Left lobe of liver (tissue), 2 donors: ENCODE measurements around the gene NYNRIN. TPM values are rescaled to one million over a fixed set of nuclear protein-coding genes. Genes with fewer than 3 reads are reported as not detected.
A peak's percentile ranks its signal among the peaks of the same experiment; 100 is the strongest.

ENCODE experiments used
- ATAC-seq: fragments of 200-7000 bp; cut with Tn5 transposase; one replicate; pipeline ENCODE4 v1.9.1; 2020; ENCODE audit warnings: mild to moderate bottlenecking, moderate library complexity
- DNase-seq: peaks from one replicate; pipeline ENCODE4 v3.0.0-alpha.2; 2020; ENCODE audit warnings: low spot score
- total RNA-seq: library from RNA; stranded (reverse); gene quantifications from one replicate; pipeline ENCODE4 v1.2.1, GENCODE V29; 2021
- donor health status: DM: no; HTN: no; CAD: no; lungs with moderate emphysema.
- donor health status: DM: no; HTN: yes; CAD: no.

NYNRIN gene
- total RNA-seq, 1 donor from 2014 or later, result 2.3 TPM

DNA sequence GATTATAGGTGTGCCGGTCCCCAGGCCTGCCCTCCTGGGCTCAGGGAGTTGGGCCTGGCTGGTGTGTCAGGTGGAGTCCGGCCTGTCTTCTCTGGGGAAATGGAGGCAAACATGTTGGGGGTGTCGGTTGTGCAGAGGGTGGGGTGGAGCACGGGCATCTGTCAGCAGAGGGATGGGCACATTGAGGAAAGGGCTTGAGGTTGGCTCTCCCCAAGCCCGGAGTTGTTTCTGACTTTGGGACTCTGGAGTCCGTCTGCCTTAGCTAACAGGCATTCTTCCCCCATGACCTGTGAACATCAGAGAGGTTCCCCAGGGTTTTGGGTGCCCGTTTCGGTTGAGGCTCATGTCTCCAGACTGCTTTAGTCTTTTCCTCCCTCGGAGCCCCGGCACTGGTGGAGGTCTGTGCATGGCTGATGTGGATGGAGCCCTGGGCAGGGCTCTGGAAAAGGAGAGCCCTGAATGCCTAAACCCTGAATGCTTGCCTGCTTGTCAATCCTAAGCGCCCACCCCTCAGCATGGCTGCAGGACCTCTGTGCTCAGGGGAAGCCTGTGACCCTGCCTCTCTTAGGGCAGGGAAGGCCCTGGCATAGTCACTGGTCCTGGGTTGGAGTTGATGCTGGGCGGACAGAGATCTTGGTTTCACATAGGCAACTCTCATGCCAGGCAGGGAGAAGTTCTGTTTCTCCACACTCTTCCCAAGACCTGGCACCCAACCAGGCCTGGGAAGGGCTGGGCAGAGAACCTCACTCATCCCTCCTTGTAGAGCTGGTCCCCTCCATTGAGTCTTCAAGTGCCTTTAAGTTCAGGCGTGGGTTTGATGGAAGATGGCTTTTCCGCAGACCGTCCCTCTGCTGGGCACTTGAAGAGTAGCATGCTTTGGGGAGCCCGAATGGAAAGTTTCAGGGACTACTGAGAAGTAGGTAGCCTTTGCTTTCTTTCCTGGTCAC, 12.9 kb downstream of the NYNRIN start:
- DNase-seq (no peak), ATAC-seq (peak; percentile 82)

DNA sequence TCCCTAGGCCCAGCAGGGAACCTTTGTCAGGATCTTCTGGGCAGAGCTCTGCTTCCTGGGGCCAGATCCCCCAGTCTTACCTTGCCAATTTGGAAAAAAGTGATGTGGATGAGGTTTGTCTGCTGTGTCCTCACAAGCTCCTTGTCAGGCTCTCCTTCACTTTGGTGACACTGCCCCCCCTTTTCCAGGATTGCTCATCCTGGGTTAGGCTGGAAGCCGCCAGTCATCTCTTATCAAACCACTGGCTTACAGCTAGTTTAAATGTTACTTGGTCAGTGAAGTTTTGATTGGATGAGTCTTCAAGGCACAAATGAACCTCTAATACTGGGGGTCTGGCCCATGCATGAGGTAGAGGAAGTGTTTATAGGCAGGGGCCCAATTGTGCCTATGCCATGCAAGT, 15.3 kb downstream of the NYNRIN start:
- DNase-seq (no peak), ATAC-seq (no peak)

DNA sequence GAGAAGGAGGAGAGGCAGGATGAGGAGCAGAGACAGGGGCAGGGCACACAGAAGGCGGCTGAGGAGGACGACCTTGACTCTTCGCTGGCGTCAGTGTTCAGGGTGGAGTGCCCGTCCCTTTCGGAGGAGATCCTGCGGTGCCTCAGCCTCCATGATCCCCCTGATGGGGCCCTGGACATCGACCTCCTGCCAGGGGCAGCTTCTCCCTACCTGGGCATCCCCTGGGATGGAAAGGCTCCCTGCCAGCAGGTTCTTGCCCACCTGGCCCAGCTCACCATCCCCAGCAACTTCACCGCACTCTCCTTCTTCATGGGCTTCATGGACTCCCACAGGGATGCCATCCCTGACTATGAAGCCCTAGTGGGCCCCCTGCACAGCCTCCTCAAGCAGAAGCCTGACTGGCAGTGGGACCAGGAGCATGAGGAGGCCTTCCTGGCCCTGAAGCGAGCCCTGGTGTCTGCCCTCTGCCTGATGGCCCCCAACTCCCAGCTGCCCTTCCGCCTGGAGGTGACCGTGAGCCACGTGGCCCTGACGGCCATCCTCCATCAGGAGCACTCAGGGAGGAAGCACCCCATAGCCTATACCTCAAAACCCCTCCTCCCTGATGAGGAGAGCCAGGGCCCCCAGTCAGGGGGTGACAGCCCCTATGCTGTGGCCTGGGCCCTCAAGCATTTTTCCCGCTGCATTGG, 16.1 kb downstream of the NYNRIN start:
- DNase-seq (no peak), ATAC-seq (no peak)

DNA sequence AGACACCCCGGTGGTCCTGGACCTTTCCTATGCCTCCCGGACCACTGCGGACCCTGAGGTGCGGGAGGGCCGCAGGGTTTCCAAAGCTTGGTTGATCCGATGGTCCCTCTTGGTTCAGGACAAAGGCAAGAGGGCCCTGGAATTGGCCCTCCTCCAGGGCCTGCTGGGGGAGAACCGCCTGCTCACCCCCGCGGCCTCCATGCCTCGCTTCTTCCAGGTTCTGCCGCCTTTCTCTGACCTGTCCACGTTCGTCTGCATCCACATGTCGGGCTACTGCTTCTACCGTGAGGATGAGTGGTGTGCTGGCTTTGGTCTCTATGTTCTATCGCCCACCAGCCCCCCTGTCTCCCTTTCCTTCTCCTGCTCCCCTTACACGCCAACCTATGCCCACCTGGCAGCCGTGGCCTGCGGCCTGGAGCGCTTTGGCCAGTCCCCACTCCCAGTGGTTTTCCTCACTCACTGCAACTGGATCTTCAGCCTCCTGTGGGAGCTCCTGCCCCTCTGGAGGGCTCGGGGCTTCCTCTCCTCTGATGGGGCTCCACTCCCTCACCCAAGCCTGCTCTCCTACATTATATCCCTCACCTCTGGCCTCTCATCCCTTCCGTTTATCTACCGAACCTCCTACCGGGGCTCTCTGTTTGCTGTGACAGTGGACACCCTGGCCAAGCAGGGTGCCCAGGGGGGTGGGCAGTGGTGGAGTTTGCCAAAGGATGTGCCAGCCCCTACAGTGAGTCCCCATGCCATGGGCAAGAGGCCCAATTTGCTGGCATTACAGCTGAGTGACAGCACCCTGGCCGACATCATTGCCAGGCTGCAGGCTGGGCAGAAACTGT, 16.8 kb downstream of the NYNRIN start:
- ATAC-seq, result no peak
- no peak for DNase-seq

- ATAC-seq (no peak), DNase-seq (no peak)
Observed at GRCh38 chr14:24416254-24416931, 17.6 kb downstream of the NYNRIN start.

GRCh38 chr14:24416932-24417619, 18.3 kb downstream of the NYNRIN start:
- ATAC-seq, result no peak
- DNase-seq, result no peak

DNA sequence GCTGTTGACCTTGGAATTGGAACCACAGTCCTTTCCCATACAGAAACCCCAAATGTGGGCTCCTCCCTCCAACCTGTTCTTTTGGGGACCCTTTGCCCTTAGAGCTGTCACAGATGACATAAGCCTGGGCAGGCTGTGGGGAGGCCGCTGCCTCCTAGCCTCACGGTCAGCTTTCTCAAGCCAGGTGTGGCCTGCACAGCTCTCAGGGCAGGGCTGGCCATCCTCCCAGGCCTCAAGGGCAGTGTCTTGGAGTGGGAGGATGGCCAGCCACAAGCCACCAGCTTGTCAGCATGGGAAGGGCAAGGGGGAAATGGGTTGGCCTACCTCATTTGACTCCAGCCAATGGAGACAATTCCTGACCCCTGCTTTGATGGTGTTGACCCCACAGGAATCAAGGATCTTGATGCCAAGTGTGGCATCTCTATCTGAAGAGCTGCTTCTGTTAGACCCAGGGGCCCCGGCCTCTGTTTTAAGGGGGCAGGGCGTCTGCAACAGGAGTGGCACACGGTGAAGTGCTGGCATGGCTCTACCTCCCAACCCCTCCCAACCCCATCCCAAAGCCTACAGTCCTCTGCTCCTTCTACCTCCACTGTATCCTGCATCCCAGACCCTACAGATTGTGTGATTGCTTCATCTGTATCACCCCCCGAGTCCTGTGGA, 19.2 kb downstream of the NYNRIN start:
- DNase-seq (no peak), ATAC-seq (no peak)

DNA sequence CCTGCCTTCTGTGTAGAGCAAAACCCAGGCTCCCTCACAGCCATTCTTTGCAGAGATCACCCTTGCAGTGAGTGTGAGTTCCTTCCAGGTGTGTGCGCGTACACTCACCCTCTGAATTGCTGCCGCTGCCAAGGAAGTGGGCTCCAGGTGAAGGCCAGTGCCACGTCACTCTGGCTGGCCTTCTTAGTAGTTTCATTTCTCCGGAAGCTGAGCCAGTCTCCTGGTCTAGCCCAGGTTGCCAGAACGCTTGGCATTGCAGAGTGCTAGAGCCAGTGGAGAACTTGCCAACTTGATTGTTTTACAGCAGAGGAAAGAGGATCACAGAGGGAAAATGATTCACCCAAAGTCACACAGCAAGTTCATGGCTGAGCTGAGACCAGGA, 19.7 kb downstream of the NYNRIN start:
- peak; percentile 89 for ATAC-seq
- peak; percentile 77 for DNase-seq

- DNase-seq (no peak), ATAC-seq (no peak)
Observed at GRCh38 chr14:24422261-24422660, 23.5 kb downstream of the NYNRIN start.

DNA sequence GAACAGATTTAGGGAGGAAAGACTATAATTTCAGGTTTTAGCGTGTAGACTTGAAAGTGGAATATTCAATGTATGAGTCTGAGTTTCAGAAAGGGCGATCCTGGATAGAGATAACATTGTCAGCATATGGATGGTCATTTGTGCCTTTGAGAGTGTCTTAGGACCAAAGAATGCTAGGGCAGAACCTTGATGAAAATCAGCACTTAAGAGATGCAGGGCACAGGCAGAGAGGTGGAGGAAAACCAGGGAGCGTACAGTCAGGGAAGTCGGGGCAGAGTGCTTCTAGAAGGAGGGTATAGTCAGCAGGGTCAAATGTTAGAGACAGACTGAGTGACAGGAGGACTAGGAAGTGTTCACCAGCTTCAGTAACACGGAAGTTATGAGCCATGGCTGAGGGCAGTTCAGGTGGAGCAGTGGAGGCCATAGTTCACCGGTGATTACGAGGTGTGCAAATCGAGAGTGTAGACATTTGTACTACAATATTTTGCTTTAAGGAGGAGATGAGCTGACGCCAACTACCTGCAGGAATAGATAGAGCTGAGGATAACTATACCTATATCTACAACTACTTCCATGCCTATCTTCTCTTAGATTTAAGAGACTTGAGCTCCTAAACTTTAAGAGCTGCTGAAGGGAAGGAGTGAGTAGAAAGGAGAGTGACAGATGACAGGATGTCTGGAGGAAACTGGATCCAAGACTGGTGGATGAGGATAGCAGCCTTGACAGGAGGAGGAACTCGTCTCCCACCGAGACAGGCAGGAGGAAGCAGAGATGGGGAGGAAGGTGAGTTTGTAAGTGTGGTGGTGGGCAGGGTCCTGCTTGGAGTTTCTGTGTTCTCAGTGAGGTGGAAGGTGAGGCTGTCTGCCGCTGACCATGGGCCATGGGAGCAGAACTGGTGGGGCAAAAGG, 24.1 kb downstream of the NYNRIN start:
- no peak for DNase-seq
- no peak for ATAC-seq

- DNase-seq, result no peak
- no peak for ATAC-seq
Observed at GRCh38 chr14:24425704-24426103, 26.9 kb downstream of the NYNRIN start.

DNA sequence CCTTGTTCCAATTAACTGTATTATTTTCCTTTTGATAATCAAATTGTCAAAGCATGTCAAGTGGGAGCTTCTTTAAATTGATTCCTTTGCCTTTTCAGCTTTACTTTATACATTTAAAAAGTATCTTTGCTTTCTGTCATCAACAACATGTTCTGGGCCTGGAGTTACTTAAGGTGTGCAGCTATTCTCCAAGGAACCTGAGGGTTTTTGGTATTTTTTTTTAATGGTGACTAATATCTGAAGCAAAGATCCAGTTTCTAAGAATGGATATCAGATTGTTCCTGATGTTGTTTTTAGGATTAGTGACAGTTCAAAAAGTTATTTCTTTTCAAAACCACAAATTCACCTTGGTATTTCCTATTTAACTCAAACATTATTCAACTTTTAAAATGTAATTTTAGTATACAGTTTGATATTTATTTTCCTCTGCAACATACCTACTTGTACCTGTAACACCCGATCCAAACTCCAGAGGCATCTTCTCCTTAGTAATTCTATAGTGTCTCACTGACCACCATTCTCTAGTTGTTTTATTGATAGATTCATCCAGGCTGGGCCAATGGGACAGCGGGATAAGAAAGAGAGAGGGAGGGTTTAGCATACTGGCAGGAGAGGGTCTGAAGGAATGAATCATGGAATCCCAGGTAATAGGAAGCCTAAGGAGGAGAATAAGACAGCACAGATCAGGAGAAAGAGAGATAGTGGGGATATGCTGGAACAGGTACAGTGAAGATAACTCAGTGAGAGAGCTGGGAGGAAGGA, 27.5 kb downstream of the NYNRIN start:
- no peak for DNase-seq

GRCh38 chr14:24426912-24427536, 28.2 kb downstream of the NYNRIN start:
- peak; percentile 70 for ATAC-seq
- peak; percentile 88 for DNase-seq

More for the DNA sequence above, 27.5 kb downstream of the NYNRIN start:
- no peak for ATAC-seq

GRCh38 chr14:24427537-24428508, 29.0 kb downstream of the NYNRIN start:
- DNase-seq (peak; percentile 81), ATAC-seq (peak; percentile 14)

DNA sequence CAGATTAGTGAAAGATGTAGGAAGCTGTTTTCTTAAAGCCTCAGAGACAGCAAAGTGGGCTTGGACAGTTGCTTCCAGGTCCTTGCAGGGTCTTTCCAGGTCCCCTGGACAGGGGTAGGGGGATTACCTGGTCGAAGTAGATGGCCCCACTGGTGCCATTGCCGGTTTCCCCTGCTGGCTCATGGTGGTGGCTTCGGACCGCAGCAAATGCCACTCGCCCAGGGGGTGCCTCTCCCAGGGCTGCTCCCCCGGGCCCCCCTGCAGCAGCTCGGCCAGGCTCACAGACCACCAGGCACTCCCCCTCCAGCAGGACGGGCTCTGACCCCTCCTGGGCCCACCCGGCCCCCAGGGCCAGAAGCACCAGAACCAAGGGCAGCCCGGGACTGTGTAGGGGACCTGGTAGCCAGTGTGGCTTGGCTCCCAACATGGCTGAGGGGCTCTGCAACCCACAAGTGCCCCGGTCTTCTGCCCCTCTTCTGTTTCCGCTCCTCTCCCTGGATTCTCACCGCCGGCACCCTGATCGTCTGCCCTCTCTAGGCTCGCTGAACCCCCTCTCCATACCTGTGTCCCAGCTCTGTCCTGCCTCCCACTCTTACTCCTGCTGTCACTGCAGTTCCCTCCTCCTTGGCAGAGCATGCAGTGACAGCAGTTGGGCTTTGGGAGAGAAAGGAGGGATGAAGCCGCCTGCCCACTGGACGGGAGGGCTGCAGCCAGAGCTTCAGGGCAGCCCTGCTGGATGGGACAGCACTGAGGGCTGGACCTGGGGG, 30.0 kb downstream of the NYNRIN start:
- ATAC-seq, result no peak
- DNase-seq, result no peak
